Ishikawa (cell line): ENCODE measurements around the gene NPC2.

Experiments
- CEBPB ChIP-seq: IDR thresholded peaks from 2 replicates; pipeline ENCODE4 v1.6.1; 2012
- CREB1 ChIP-seq: IDR thresholded peaks from 2 replicates; pipeline ENCODE4 v1.6.1; 2012; ENCODE audit warnings: low read depth
- EGR1 ChIP-seq: IDR thresholded peaks from 2 replicates; pipeline ENCODE4 v1.6.1; 2012
- EP300 ChIP-seq: IDR thresholded peaks from 2 replicates; pipeline ENCODE4 v1.6.1; 2012; ENCODE audit warnings: borderline replicate concordance
- FOXM1 ChIP-seq: IDR thresholded peaks from 2 replicates; pipeline ENCODE4 v1.6.1; 2012; ENCODE audit warnings: low read depth, borderline replicate concordance
- NFIC ChIP-seq: IDR thresholded peaks from 2 replicates; pipeline ENCODE4 v1.6.1; 2012
- RAD21 ChIP-seq: IDR thresholded peaks from 2 replicates; pipeline ENCODE4 v1.6.1; 2012; ENCODE audit warnings: low read depth
- TAF1 ChIP-seq: IDR thresholded peaks from 2 replicates; pipeline ENCODE4 v1.6.1; 2012; ENCODE audit warnings: low read depth, mild to moderate bottlenecking
- TCF12 ChIP-seq: IDR thresholded peaks from 2 replicates; pipeline ENCODE4 v1.6.1; 2012; ENCODE audit warnings: low read depth
- TEAD4 ChIP-seq: IDR thresholded peaks from 2 replicates; pipeline ENCODE4 v1.6.1; 2012
- YY1 ChIP-seq: IDR thresholded peaks from 2 replicates; pipeline ENCODE4 v1.6.1; 2012; ENCODE audit warnings: low read depth
- ZBTB7A ChIP-seq: IDR thresholded peaks from 2 replicates; pipeline ENCODE4 v1.6.1; 2012; ENCODE audit warnings: low read depth
- TF ChIP-seq, protein P1 (sequence below): IDR thresholded peaks from 2 replicates; pipeline ENCODE4 v1.6.1; 2012
- TF ChIP-seq, protein P2 (sequence below): IDR thresholded peaks from 2 replicates; pipeline ENCODE4 v1.6.1; 2012
- TF ChIP-seq, protein P3 (sequence below): IDR thresholded peaks from 2 replicates; pipeline ENCODE4 v1.6.1; 2012; ENCODE audit warnings: low read depth, mild to moderate bottlenecking

NPC2 gene

GRCh38 chr14:74527736-74528280 is 34.7 kb upstream of the NPC2 start:
- TF ChIP-seq NFIC (no peak), CEBPB (no peak), FOXM1 (no peak), ZBTB7A (no peak), EP300 (no peak), TCF12 (no peak), CREB1 (no peak), TEAD4 (no peak), EGR1 (no peak), RAD21 (no peak), TAF1 (no peak), YY1 (no peak)
- TF ChIP-seq, protein P1, sequence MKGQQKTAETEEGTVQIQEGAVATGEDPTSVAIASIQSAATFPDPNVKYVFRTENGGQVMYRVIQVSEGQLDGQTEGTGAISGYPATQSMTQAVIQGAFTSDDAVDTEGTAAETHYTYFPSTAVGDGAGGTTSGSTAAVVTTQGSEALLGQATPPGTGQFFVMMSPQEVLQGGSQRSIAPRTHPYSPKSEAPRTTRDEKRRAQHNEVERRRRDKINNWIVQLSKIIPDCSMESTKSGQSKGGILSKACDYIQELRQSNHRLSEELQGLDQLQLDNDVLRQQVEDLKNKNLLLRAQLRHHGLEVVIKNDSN: no peak
- TF ChIP-seq, protein P2, sequence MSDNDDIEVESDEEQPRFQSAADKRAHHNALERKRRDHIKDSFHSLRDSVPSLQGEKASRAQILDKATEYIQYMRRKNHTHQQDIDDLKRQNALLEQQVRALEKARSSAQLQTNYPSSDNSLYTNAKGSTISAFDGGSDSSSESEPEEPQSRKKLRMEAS: no peak
- TF ChIP-seq, protein P3, sequence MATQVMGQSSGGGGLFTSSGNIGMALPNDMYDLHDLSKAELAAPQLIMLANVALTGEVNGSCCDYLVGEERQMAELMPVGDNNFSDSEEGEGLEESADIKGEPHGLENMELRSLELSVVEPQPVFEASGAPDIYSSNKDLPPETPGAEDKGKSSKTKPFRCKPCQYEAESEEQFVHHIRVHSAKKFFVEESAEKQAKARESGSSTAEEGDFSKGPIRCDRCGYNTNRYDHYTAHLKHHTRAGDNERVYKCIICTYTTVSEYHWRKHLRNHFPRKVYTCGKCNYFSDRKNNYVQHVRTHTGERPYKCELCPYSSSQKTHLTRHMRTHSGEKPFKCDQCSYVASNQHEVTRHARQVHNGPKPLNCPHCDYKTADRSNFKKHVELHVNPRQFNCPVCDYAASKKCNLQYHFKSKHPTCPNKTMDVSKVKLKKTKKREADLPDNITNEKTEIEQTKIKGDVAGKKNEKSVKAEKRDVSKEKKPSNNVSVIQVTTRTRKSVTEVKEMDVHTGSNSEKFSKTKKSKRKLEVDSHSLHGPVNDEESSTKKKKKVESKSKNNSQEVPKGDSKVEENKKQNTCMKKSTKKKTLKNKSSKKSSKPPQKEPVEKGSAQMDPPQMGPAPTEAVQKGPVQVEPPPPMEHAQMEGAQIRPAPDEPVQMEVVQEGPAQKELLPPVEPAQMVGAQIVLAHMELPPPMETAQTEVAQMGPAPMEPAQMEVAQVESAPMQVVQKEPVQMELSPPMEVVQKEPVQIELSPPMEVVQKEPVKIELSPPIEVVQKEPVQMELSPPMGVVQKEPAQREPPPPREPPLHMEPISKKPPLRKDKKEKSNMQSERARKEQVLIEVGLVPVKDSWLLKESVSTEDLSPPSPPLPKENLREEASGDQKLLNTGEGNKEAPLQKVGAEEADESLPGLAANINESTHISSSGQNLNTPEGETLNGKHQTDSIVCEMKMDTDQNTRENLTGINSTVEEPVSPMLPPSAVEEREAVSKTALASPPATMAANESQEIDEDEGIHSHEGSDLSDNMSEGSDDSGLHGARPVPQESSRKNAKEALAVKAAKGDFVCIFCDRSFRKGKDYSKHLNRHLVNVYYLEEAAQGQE: no peak

DNA sequence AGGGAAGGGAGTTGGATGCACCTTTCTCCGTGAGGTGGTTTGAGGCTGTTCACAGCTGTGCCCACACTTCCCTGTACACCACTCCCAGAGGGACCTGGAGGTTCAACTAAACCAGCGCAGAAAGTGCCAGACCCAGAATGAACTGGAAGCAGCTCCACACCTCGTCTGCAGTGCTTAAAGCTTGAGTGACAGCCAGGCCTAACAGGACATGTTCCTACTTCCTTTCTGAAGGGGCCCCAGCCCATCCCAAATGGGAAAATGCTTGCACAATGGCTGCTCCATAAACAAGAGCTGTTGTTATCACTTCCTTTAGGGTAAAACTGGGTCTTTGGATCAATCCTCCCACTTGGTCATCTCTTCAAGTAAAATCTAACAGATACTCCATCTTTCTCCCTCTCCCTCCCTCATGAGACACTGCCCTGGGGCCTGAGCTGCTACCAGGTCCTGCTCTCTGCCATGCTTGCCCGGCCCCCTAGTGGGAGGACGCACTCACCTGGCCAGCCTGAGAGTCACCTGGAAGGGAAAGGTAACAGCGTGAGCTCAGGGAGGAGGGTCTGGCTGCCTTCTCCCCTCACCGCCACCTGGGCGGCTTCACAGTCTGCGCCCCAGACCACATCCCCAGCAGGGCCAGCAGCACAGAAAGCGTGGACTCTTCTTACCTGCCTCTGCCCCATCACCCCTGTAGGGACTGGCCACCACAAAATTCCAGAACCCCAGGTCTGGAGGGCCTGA is 33.9 kb upstream of the NPC2 start:
- TF ChIP-seq, protein P1: no peak
- TF ChIP-seq NFIC (no peak), YY1 (no peak), RAD21 (no peak), CEBPB (no peak), TAF1 (no peak)
- TF ChIP-seq, protein P2: no peak

DNA sequence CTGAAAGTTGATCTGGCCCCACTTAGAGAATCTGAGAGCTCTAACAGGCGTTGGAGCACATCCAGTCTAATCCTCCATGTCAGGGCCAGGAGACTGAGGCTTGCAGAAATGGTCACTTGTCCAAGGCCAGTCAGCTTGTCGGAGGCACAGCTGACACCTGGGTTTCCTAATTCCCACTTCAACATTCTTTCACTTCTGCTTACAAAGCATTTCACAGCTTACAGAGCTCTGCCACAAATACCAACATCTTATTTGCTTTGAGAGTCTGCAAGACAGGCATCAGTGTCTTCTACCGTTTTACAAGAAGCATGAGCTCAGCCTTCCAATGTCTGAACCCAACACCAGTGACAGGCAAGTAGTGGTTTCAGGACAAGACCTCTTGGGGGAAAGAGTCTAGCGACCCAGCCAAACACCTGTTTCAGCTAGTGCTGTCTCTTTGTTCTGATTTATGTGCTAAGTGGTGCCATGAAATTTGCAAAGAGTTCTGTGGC is 32.3 kb upstream of the NPC2 start:
- TF ChIP-seq, protein P2: no peak
- TF ChIP-seq NFIC: no peak
- no peak for TF ChIP-seq TAF1
- TF ChIP-seq TCF12: no peak
- TF ChIP-seq EGR1: no peak
- TF ChIP-seq, protein P3: no peak
- TF ChIP-seq TEAD4: no peak
- TF ChIP-seq CREB1: no peak
- no peak for TF ChIP-seq FOXM1
- TF ChIP-seq EP300: no peak
- TF ChIP-seq, protein P1: no peak
- no peak for TF ChIP-seq YY1
- no peak for TF ChIP-seq CEBPB
- no peak for TF ChIP-seq RAD21
- no peak for TF ChIP-seq ZBTB7A

DNA sequence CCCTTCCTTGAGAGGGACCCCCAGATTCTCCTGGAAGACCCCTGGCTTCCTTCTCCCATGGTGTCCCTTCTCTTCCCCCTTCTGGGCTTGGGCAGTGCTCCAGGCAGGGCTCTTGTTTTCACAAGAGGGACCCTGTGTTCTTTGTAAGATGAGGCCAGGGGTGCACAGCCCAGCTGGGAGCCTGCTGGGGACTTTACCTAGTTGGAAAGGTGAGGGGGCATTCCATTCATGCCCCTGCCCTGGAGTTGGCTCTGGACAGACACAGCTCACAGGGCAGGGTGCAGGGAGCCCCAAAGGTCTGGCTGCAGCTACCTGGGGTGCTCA is 31.7 kb upstream of the NPC2 start:
- TF ChIP-seq ZBTB7A (no peak), TEAD4 (no peak), CREB1 (no peak)
- TF ChIP-seq, protein P3: no peak
